ENCODE measurements around the gene CHRNA10.

DNA sequence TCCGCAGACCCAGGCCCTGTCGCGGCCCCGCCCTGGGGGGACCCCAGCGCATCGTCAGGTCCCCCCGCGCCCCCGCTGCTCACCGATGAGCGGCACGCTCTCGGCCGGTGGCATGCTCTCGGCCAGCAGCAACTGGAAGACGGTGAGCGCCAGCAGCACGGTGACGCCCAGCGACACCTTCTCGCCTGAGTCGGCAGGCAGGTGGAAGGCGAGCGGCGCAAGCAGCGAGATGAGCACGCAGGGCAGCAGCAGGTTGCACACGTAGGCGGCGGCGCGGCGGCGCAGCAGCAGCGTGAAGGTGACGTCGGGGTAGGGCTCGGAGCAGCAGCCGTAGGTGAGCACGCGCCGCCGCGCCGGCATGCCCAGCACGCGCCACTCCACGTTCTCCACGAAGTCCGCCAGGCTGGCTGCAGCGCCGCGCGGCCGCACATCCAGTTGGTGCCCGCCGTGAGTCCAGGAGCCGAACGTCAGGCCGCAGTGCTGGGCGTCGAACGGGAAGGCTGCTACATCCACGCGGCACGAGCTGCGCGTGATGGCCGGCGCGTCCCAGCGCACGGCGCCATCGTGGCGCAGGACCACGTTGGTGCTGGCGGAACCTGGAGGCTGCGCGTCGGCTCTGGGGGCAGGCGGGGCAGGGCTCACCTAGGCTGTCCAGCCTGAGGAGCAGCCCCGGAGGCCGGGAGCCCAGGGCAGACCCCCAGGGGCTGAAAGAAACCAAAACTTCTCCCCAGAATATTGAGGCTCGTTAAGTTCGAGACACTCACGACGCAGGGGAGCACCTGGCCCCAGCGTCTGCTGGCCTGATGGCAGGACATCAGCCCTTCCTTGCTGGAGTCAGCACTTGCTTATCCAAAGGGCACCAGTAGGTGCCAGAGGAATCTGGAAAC lies 3.8 kb downstream of the CHRNA10 start:
- TF ChIP-seq, protein P1, sequence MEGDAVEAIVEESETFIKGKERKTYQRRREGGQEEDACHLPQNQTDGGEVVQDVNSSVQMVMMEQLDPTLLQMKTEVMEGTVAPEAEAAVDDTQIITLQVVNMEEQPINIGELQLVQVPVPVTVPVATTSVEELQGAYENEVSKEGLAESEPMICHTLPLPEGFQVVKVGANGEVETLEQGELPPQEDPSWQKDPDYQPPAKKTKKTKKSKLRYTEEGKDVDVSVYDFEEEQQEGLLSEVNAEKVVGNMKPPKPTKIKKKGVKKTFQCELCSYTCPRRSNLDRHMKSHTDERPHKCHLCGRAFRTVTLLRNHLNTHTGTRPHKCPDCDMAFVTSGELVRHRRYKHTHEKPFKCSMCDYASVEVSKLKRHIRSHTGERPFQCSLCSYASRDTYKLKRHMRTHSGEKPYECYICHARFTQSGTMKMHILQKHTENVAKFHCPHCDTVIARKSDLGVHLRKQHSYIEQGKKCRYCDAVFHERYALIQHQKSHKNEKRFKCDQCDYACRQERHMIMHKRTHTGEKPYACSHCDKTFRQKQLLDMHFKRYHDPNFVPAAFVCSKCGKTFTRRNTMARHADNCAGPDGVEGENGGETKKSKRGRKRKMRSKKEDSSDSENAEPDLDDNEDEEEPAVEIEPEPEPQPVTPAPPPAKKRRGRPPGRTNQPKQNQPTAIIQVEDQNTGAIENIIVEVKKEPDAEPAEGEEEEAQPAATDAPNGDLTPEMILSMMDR (IDR thresholded peaks at IDR 0.05): no peak
- no peak for TF ChIP-seq POLR2AphosphoS5 (IDR thresholded peaks at IDR 0.05)

Data from breast epithelium (tissue), 3 donors.